Measurements from ENCODE around the gene SP140. TPM values are rescaled to one million over a fixed set of nuclear protein-coding genes. Genes with fewer than 3 reads are reported as not detected.

SP140 gene
- total RNA-seq, 2 experiments from 2014 or later = 51.2 to 55.1 TPM

DNA sequence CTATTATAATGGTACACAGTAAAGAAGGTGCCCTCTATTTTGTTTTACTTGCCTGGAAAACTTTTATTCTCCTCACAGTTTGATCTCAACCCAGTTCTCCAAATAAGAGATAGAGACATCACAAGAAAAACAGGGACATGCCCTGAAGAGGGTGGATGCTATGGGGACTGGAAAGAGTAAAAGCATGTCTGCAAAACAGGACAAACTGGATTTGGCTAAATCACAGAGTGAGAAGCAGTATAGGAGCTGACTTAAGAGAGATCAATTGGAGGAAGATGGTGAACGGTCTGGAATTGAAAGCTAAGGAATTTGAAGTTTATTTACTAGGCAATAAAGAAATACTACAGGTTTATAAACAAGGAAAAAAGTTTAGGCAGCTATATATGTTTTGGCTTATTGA is 134.5 kb downstream of the SP140 start:
- Mint-ChIP-seq H3K9me3 (peaks cover 12% of the 10 kb centered on the region), H3K4me1 (ENCODE audit: low read depth) (peaks cover 50% of the 10 kb centered on the region), H3K27ac (peak overlapping the region; percentile 64), H3K36me3 (ENCODE audit: low read depth) (peaks cover 89% of the 10 kb centered on the region), H3K27me3 (no peaks in the 10 kb centered on the region), H3K4me3 (no peak overlapping the region)
- Histone ChIP-seq H3K27me3 (ENCODE audit: control insufficient read depth in 1 of 2, insufficient read depth in 2 of 2, low read length in 2 of 2) (no peaks in the 10 kb centered on the region), H3K27ac (ENCODE audit: low read depth in 1 of 2, low read length in 2 of 2) (no peak overlapping the region), H3K9me3 (ENCODE audit: control insufficient read depth in 1 of 2, insufficient read depth in 1 of 2, low read length in 2 of 2) (no peaks in the 10 kb centered on the region), H3K36me3 (ENCODE audit: insufficient read depth, low read length) (peaks cover 68% of the 10 kb centered on the region), H3K4me3 (ENCODE audit: low read length) (no peak overlapping the region), H3K4me1 (ENCODE audit: insufficient read depth, low read length) (peaks cover 15% of the 10 kb centered on the region)
- ChIA-PET CTCF (no interaction called here), POLR2A (no interaction called here)
- intact Hi-C loops (cut with DNase I, micrococcal nuclease) = loop anchor here in 1 of 2 experiments (5.0 kb wide), 1 partner anchor 33 kb away; the partner anchor contains the start of gene SP140L
- TF ChIP-seq, protein P1, sequence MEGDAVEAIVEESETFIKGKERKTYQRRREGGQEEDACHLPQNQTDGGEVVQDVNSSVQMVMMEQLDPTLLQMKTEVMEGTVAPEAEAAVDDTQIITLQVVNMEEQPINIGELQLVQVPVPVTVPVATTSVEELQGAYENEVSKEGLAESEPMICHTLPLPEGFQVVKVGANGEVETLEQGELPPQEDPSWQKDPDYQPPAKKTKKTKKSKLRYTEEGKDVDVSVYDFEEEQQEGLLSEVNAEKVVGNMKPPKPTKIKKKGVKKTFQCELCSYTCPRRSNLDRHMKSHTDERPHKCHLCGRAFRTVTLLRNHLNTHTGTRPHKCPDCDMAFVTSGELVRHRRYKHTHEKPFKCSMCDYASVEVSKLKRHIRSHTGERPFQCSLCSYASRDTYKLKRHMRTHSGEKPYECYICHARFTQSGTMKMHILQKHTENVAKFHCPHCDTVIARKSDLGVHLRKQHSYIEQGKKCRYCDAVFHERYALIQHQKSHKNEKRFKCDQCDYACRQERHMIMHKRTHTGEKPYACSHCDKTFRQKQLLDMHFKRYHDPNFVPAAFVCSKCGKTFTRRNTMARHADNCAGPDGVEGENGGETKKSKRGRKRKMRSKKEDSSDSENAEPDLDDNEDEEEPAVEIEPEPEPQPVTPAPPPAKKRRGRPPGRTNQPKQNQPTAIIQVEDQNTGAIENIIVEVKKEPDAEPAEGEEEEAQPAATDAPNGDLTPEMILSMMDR (IDR thresholded peaks at IDR 0.05) = no peak
- no peak for DNase-seq
- no peak for ATAC-seq (ENCODE audit: poor library complexity)

DNA sequence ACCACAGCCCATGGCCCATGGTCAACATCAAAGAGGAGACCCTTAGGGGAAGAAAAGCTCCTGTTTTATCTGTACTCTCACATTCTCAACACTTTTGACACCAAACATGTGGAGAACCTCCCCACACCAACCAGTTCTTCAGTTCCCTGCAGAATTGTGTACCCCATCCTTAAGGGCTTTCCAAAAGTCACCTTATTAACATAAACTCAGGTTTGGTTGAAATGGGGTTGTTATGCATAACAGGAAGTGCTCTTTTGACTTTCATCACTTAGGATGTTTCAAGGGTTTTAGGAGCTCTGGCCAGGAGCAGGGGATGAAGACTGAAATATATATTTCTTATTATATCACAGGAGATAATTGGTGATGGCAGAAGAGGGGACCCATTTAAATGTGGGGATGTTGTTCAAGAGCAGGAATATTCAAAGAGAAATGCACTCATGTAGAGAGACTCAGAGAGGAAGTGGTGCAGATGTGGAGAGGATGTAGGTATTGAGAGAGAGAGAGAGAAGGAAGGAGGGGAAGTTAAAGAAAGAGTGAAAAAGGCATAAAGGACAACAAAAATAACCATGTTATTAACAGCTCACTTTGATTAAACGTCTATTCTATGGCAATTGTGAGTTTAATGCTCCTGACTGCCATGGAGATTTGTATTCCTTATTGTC is 136.6 kb downstream of the SP140 start:
- peak overlapping the region; percentile 18 for H3K4me3 Mint-ChIP-seq
- H3K9me3 ChIP-seq (ENCODE audit: control insufficient read depth in 1 of 2, insufficient read depth in 1 of 2, low read length in 2 of 2) = no peaks in the 10 kb centered on the region
- H3K9me3 Mint-ChIP-seq = peaks cover 12% of the 10 kb centered on the region
- peaks cover 15% of the 10 kb centered on the region for H3K4me1 ChIP-seq (ENCODE audit: insufficient read depth, low read length)
- intact Hi-C loops (cut with DNase I, micrococcal nuclease) = loop anchor here in 1 of 2 experiments (5.0 kb wide), 1 partner anchor 35 kb away; the partner anchor contains the start of gene SP140L
- POLR2A ChIA-PET = interaction anchor here (0.5 to 1.8 kb wide), 8 partner anchors 15 to 351 kb away, joined by 3 to 9 read pairs (median 4); partner anchors contain the start of genes SP100, SP110 and SP140L
- H3K36me3 ChIP-seq (ENCODE audit: insufficient read depth, low read length) = peaks cover 74% of the 10 kb centered on the region
- peak overlapping the region; percentile 22 to 32 for H3K27ac ChIP-seq (ENCODE audit: low read depth in 1 of 2, low read length in 2 of 2)
- peak in 1 of 14 experiments; percentile 21 for DNase-seq
- TF ChIP-seq, protein P1 (IDR thresholded peaks at IDR 0.05) = no peak
- peak overlapping the region; percentile 78 for H3K27ac Mint-ChIP-seq
- no peak for ATAC-seq (ENCODE audit: poor library complexity)
- CTCF ChIA-PET = no interaction called here
- H3K4me1 Mint-ChIP-seq (ENCODE audit: low read depth) = peaks cover 60% of the 10 kb centered on the region
- H3K27me3 ChIP-seq (ENCODE audit: control insufficient read depth in 1 of 2, insufficient read depth in 2 of 2, low read length in 2 of 2) = no peaks in the 10 kb centered on the region
- peaks cover 96% of the 10 kb centered on the region for H3K36me3 Mint-ChIP-seq (ENCODE audit: low read depth)
- no peak overlapping the region for H3K4me3 ChIP-seq (ENCODE audit: low read length)
- H3K27me3 Mint-ChIP-seq = no peaks in the 10 kb centered on the region

Other genes with a start within 250 kb of the SP140 start
- under 1 TPM; 0.63 to 0.89 TPM for gene SLC16A14, start 156.8 kb upstream of the SP140 start, total RNA-seq
- 10 to 100 TPM; 59.4 to 63.7 TPM for gene SP110, start 5.8 kb upstream of the SP140 start, total RNA-seq
- 10 to 100 TPM; 55.3 to 64.1 TPM for gene SP140L, start 101.5 kb downstream of the SP140 start, total RNA-seq
- 100 to 1,000 TPM; 242 to 243 TPM for gene SP100, start 190.5 kb downstream of the SP140 start, total RNA-seq